ENCODE data around the gene MLX.

The MLX gene

DNA sequence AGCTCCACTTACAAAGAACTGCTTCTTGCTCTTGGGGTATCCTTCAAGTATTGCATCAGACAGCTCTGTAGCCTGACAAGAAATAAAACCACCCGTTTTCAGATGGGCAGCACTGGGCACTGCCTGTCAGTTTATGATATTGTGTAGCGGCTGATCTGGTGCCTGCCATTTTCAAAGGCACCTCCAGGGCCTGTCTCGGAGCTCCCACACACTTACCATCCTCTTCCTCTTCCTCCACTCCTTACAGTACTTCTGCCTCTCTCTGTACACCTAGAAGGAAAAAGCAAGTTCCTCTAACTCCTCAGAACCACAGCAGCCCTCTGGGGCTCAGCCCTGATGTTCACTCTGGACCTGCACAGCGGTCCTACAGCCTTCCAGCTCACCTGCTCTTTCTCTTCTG, 6.2 kb downstream of the MLX start:
- no peak for DNase-seq
- TF ChIP-seq, protein P1, sequence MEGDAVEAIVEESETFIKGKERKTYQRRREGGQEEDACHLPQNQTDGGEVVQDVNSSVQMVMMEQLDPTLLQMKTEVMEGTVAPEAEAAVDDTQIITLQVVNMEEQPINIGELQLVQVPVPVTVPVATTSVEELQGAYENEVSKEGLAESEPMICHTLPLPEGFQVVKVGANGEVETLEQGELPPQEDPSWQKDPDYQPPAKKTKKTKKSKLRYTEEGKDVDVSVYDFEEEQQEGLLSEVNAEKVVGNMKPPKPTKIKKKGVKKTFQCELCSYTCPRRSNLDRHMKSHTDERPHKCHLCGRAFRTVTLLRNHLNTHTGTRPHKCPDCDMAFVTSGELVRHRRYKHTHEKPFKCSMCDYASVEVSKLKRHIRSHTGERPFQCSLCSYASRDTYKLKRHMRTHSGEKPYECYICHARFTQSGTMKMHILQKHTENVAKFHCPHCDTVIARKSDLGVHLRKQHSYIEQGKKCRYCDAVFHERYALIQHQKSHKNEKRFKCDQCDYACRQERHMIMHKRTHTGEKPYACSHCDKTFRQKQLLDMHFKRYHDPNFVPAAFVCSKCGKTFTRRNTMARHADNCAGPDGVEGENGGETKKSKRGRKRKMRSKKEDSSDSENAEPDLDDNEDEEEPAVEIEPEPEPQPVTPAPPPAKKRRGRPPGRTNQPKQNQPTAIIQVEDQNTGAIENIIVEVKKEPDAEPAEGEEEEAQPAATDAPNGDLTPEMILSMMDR (IDR thresholded peaks at IDR 0.05; ENCODE audit: low read depth, low read length): no peak
- Histone ChIP-seq H3K4me1 (no peaks in the 10 kb centered on the region; the same call in none of the 2 replicates), H3K9me3 (no peaks in the 10 kb centered on the region), H3K27me3 (no peaks in the 10 kb centered on the region), H3K36me3 (peaks cover 69% of the 10 kb centered on the region), H3K4me3 (ENCODE audit: low read depth, low read length) (no peak overlapping the region)

DNA sequence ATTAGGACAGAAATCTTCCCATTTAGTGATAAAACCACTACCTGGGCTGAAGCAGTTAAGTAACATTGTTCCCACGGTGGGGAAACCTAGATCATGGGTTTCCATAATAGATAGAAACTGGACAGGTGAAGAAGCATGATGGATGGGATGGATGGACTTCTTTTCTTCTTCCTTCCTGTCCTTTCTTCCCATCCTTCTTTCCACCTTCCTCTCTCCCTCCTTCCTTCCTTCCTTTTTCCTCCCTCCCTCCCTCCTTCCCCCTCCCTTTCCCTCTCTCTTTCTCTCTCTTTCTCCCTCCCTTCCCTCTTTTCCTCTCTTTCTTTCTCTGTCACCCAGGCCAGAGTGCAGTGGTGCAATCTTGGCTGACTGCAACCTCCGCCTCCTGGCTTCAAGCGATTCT, 7.6 kb downstream of the MLX start:
- H3K4me3 ChIP-seq (ENCODE audit: low read depth, low read length): no peak overlapping the region
- H3K36me3 ChIP-seq: peaks cover 57% of the 10 kb centered on the region
- DNase-seq: no peak
- TF ChIP-seq, protein P1 (IDR thresholded peaks at IDR 0.05; ENCODE audit: low read depth, low read length): no peak
- no peaks in the 10 kb centered on the region for H3K27me3 ChIP-seq
- no peaks in the 10 kb centered on the region for H3K9me3 ChIP-seq
- no peaks in the 10 kb centered on the region; the same call in none of the 2 replicates for H3K4me1 ChIP-seq

DNA sequence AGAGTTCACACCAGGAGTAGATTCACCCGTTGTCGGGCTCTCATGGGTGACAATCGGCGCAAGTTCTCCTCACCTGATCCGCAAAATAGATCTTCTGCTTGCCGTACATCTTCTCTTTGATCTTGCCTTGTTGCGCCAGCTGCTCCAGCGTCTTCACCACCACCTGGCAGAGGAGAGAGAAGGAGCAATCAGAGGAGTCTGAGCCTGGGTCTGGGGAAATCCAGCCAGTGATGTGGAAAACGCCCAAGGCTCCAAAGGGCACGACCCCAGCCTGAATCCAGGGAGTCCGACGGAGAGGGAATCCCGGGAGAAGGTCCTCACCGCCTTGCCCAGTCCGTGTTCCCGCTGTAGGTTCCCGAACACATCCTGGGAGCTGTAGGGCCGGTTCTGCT, 10.2 kb downstream of the MLX start:
- Histone ChIP-seq H3K4me3 (ENCODE audit: low read depth, low read length) (peak overlapping the region; percentile 99), H3K9me3 (no peaks in the 10 kb centered on the region), H3K36me3 (peaks cover 40% of the 10 kb centered on the region), H3K27me3 (no peaks in the 10 kb centered on the region), H3K4me1 (no peaks in the 10 kb centered on the region; the same call in none of the 2 replicates)
- DNase-seq: no peak
- TF ChIP-seq, protein P1 (IDR thresholded peaks at IDR 0.05; ENCODE audit: low read depth, low read length): no peak

DNA sequence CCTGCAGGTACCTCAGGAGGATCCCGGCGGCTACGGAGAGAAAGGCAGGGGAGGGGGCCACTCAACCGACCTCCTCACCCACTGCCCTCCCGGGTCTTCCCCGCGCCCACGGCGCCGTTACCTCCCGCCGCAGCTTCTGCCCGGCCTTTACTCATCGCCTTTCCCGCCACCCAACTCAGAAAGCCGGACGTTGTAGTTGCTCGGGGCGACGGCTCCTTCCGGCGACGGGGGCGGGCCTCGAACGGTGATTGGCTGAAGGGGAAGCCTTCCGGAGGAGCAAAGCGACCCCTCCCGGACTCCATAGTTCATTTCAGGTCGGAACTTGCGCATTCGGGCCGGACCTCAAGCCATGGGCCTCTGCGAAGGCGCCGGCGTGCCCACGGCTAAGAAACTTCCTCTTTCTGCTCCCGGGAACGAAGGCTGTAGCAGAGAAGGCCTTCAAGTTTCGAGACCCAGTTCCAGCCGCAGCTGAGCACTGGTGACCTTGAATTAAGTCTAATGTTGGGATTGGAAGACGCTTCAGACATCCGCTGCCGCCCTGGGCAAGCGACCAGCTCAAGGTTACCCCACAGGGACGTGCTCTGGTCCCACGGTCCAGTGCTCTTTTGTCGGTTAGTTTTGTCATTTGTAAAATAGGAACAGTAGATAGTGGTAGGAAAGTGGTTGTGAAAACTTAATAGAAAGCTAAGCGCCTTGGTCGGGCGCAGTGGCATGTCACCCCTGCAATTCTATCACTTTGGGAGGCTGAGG, 10.8 kb downstream of the MLX start, which contains the start of gene PSMC3IP:
Gene PSMC3IP, minus strand, starts transcription at position 198 of the 750 bp plus-strand sequence. Its CDS starts 43 bp downstream, at position 155.
- TF ChIP-seq, protein P1 (IDR thresholded peaks at IDR 0.05; ENCODE audit: low read depth, low read length): peak; percentile 45
- H3K4me1 ChIP-seq: no peaks in the 10 kb centered on the region; the same call in none of the 2 replicates
- peaks cover 40% of the 10 kb centered on the region for H3K36me3 ChIP-seq
- DNase-seq: peak; percentile 97
- no peaks in the 10 kb centered on the region for H3K27me3 ChIP-seq
- no peaks in the 10 kb centered on the region for H3K9me3 ChIP-seq
- H3K4me3 ChIP-seq (ENCODE audit: low read depth, low read length): peak within 1 kb of the TSS; percentile 99

DNA sequence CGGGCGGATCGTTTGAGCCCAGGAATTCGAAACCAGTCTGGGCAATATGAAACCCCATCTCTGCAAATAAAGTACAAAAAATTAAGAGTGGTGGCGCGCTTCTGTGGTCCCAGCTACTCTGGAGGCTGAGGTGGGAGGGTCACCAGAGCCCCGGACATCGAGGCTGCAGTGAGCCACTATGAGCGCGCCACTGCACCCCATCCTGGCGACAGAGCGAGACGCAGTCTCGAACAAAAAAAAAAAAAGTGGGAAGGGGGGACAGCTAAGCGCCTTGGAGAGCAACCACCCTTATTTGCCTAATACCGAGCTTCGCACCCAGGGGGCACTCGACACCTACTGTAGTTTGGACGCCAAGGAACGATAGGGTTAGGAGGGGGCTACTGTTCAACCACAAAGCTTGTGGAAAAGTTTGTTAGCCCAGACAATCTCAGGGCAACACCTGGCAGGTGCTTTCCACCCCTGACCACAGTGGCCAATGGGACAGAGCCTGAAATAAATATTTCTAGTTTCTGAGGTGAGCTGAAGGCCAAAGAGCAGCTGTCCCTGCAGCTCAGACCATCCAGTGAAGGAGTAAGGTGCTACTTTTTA, 11.5 kb downstream of the MLX start:
- Histone ChIP-seq H3K4me3 (ENCODE audit: low read depth, low read length) (peak overlapping the region; percentile 99), H3K4me1 (no peaks in the 10 kb centered on the region; the same call in none of the 2 replicates), H3K27me3 (no peaks in the 10 kb centered on the region), H3K36me3 (peaks cover 36% of the 10 kb centered on the region), H3K9me3 (no peaks in the 10 kb centered on the region)
- TF ChIP-seq, protein P1 (IDR thresholded peaks at IDR 0.05; ENCODE audit: low read depth, low read length): peak; percentile 90
- DNase-seq: peak; percentile 88
